ENCODE measurements around the gene UNG.

The UNG gene

DNA sequence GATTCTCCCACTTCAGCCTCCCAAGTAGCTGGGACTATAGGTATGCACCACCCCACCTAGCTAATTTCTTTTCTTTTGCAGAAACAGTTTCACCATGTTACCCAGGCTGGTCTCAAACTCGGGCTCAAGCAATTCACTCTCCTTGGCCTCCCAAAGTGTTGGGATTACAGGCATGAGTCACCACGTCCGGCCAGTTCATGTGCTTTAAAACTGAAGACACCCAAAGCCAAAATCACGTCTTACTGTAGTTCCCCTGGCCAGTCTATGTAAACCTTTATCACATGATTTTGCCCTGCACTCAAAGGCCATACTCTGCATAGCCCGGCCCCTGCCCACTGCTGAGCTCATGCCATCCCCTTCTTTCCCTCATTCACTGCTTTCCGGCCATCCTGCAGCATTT, 8.6 kb upstream of the UNG start:
- DNase-seq (ENCODE audit: low read depth in 2 of 2), result no peak

DNA sequence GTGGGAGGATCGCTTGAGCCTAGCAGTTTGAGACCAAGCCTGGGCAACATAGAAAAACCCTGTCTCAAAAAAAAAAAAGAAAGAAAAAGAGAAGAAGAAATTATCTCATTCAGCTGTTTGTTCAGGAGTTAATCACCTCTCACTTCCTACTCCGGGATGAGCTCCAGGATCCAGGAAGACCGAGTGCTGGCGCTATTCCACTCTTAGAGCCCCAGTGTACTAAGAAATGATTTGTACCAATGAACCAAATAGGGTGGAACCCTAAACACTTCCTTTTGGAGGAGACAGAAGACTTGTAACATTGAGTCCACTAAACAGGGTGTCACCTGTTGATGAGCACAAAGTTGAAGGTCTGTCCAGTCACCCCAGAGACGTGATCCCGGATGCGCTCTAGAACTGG, 7.7 kb upstream of the UNG start:
- no peak for DNase-seq (ENCODE audit: low read depth in 2 of 2)

DNA sequence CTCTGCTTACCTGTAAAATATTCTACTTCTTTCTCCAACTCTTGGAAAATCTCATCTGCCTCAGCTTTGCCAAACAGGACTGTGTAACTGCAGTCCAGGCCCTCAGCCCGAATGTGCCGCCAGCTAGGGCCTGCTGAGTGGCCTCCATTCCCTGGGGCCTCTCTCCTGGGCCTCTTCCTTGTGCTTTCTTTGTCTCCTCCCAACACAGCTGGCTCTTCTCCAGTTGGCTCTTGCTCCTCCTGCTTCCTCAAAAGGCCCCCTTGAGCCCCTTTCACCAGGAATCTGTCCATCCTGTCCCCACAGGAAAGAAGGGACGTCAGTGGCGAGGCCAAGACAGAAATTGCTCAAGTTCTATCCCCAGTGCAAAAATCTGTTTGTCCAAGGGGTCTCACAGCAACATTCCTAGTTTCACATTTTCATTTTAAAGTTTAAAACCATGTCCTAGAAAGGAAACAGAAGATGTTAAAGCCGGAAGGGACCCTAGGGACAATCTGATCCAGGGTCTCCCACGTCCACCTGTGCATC, 4.8 kb upstream of the UNG start:
- no peak for DNase-seq (ENCODE audit: low read depth in 2 of 2)

GRCh38 chr12:109093022-109093918, 4.1 kb upstream of the UNG start, which contains the start of gene ALKBH2:
TSS of gene ALKBH2 (minus strand) at chr12:109093472. CDS start at chr12:109092786, 686 bp downstream.
- peak; percentile 93 for DNase-seq (ENCODE audit: low read depth in 2 of 2)

DNA sequence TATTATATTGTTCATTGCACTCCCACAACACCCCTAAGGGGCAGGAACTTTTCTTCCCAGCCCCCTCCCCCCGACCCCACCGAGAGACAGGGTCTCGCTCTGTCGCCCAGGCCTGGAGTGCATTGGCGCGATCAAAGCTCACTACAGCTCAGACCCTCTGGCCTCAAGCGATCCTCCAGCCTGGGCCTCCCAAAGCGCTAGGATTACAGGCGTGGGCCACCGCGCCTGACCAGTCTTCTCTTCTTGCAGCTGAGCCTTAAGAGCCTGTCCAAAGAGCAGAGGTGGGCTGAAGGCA, 310 bp upstream of the UNG start:
- no peak for DNase-seq (ENCODE audit: low read depth in 2 of 2)

GRCh38 chr12:109098183-109098604, 797 bp downstream of the UNG start:
- no peak for DNase-seq (ENCODE audit: low read depth in 2 of 2)

DNA sequence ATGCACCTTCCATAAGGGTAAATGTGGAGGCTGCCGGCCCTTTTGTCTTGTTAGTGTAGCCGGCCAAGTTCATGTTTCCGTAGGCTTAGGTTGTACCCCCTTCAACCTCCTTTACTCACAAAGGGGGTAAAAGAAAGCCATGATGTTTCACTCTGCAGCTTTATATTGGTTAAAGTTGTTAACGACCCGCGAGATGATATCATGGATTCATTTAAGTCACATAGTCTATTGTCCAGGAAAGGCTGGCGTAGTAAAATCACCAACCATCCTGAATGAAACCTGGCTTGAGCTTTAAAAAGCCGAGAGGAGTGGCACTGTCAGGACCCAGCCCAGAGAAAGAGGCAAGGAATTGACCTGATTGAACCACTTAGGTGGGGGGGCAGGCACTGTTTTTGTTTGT, 1.3 kb downstream of the UNG start:
- DNase-seq (ENCODE audit: low read depth in 2 of 2), result no peak

DNA sequence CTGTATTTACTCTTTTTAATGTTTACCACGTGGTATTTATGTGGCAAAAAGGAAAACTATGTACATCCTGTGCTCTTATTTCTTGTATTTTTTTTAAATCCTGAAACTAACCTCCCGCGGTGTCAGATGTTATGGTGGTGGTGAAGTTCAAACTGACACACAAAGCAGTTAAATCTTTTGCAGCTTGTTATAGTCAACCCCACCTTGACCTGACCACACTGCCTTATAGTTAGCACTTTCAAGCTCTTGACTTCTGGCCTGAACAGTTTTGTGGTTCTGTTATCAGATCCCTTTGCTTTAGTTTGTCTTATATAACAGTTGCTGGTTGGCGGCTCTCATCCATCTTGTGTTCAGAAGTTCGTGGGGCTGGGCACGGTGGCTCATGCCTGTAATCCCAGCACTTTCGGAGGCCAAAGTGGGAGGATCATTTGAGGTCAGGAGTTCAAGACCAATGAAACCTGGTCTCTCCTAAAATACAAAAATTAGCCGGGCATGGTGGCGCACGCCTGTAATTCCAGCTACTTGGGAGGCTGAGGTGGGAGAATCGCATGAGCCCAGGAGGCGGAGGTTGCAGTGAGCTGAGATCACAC, 2.1 kb downstream of the UNG start:
- no peak for DNase-seq (ENCODE audit: low read depth in 2 of 2)

GRCh38 chr12:109100741-109101140, 3.3 kb downstream of the UNG start:
- DNase-seq (ENCODE audit: low read depth in 2 of 2), result no peak

- DNase-seq (ENCODE audit: low read depth in 2 of 2), result no peak
Measured at GRCh38 chr12:109102491-109102890, 5.1 kb downstream of the UNG start.

GRCh38 chr12:109105176-109105575, 7.8 kb downstream of the UNG start:
- DNase-seq (ENCODE audit: low read depth in 2 of 2), result no peak

- DNase-seq (ENCODE audit: low read depth in 2 of 2), result no peak
Measured at GRCh38 chr12:109109746-109110350, 12.5 kb downstream of the UNG start.

GRCh38 chr12:109110988-109111495, 13.6 kb downstream of the UNG start:
- peak in 1 of 2 donors; percentile 43 for DNase-seq (ENCODE audit: low read depth in 2 of 2)

GRCh38 chr12:109112720-109113465, 15.5 kb downstream of the UNG start:
- no peak for DNase-seq (ENCODE audit: low read depth in 2 of 2)

- DNase-seq (ENCODE audit: low read depth in 2 of 2), result no peak
Measured at GRCh38 chr12:109113661-109114321, 16.4 kb downstream of the UNG start.

- no peak for DNase-seq (ENCODE audit: low read depth in 2 of 2)
Measured at GRCh38 chr12:109114644-109115043, 17.2 kb downstream of the UNG start.

GRCh38 chr12:109115404-109115757, 18.0 kb downstream of the UNG start:
- no peak for DNase-seq (ENCODE audit: low read depth in 2 of 2)

DNA sequence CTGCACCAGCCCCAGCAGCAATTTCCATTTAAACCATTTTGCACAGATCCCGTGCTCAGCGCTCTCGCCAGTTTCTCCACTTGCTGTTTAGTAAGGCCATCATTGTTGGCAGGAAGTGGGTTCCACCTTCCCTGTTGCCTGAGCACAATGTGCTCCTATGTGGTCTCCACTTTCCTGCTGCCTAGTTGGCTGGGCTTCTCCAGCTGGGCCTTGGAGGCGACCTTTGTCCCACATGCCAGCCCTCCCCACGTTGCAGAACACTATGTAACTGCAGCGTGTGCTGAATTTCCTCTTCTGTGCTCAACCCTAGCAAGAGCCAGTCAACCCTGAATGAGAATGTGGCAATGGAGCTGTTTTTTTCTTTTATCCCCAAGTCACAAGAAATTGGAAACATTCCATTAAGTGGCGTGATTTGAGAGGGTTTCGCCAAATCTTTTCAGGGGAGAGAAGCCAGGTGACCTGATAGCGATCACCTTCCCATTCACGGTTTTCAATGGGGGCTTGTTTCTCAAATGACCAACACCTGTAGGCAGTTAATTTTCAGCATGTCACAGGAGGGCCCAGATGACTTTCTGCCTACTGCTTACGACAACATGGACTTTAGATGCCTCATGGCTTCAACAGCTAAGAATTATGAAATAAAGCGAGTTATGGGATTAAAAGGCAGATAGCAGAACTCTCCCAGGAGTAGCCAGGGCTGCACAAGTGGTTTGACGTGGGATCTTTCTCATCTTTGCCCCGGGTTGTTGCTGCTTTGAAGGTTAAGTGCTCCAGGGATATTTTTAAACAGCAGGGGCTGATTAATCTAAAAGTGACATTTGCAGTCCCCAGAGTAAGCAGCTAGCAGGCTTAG, 18.6 kb downstream of the UNG start, which contains the start of gene ACACB:
ACACB (plus strand) TSS at position 830 of the 853 bp plus-strand sequence. CDS start 22,819 bp downstream, outside the sequence.
- DNase-seq (ENCODE audit: low read depth in 2 of 2), result no peak

- DNase-seq (ENCODE audit: low read depth in 2 of 2), result no peak
Measured at GRCh38 chr12:109116611-109116949, 19.2 kb downstream of the UNG start.

DNA sequence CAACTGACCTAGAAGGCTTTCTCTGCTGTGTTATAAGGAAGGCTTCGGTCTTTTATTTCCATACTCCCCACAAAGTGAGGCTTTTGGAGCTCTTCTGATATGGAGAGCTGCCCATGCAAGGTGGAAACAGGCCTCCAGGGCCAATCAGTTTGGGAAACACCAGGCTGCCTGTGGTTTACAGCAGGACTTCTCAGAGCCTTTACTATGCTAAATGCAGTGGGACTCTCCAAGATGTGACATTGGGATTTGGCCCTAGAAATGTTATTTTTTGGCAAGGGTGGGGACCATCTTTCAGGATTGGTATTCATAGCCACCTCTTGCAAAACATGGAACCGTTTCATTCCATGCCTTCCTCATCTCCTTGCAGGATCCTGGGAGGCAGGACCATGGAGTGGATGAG, 22.7 kb downstream of the UNG start:
- no peak for DNase-seq (ENCODE audit: low read depth in 2 of 2)

All from stimulated activated CD4-positive, alpha-beta T cell treated with anti-CD3 and anti-CD28 coated beads, Interleukin-1b, Interleukin-23, amount 100 ng/mL, for 4 hours (primary cell).